Kidney epithelial cell (primary cell): ENCODE data around the gene TEKT5. TPM values are rescaled to one million over a fixed set of nuclear protein-coding genes. Genes with fewer than 3 reads are reported as not detected.
"Not testable (repeated sequence)": the region's sequence is repeated elsewhere in the genome, so short reads cannot be mapped to it uniquely, and the experiment has no call there.

Experiments
- DNase-seq: peaks from one replicate; pipeline ENCODE4 v3.0.0-alpha.2; 2010; ENCODE audit warnings: low read depth
- H3K27me3 ChIP-seq: 2 replicates; pipeline ENCODE4 v1.6.0; 2011; ENCODE audit warnings: low read length; ENCODE audit not compliant: control insufficient read depth, insufficient read depth
- H3K36me3 ChIP-seq: 2 replicates; pipeline ENCODE4 v1.5.1; 2011; ENCODE audit warnings: low read length; ENCODE audit not compliant: control insufficient read depth, insufficient read depth
- H3K4me3 ChIP-seq: 2 replicates; pipeline ENCODE4 v1.5.1; 2011; ENCODE audit warnings: low read depth, mild to moderate bottlenecking, control low read depth, low read length
- total RNA-seq: library from RNA; depleted of rRNA; stranded (reverse); fragments of >200 nt; gene quantifications from 2 replicates; pipeline ENCODE4 v1.2.3, GENCODE V29; 2015
- TF ChIP-seq, protein P1 (sequence below): IDR thresholded peaks from 2 replicates; pipeline ENCODE4 v1.5.1; 2011; ENCODE audit warnings: mild to moderate bottlenecking, moderate library complexity, low read length, control low read depth, inconsistent platforms; ENCODE audit not compliant: insufficient read depth, poor library complexity, severe bottlenecking

TEKT5 gene
- 0.04 and 0.27 TPM in 2 replicates for total RNA-seq

DNA sequence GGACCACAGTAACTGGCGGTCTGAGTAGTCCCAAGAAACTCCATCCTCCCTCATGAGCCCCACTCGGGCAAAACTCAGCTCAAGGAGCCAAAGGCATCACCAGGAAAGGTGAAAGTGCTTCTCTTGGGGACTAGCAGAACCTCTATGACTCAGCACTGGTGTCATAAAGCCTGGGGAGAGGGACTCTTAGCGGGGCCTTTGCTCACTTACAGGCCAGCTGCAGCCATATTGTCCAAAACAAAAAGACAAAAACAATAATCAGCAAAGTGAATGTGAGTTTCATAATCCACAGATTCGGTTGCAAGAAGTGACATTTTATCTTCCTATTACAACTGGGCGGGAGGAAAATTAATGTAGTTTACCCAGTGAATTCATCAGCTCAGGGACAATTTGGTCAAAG is at the start of gene TEKT5:
TSS of gene TEKT5 (minus strand) at position 101 of the 400 bp plus-strand sequence. CDS start at position 44, 57 bp downstream.
- Histone ChIP-seq H3K27me3 (no peaks in the 10 kb centered on the region), H3K4me3 (no peak within 1 kb of the TSS), H3K36me3 (no peaks in the 10 kb centered on the region)
- TF ChIP-seq, protein P1, sequence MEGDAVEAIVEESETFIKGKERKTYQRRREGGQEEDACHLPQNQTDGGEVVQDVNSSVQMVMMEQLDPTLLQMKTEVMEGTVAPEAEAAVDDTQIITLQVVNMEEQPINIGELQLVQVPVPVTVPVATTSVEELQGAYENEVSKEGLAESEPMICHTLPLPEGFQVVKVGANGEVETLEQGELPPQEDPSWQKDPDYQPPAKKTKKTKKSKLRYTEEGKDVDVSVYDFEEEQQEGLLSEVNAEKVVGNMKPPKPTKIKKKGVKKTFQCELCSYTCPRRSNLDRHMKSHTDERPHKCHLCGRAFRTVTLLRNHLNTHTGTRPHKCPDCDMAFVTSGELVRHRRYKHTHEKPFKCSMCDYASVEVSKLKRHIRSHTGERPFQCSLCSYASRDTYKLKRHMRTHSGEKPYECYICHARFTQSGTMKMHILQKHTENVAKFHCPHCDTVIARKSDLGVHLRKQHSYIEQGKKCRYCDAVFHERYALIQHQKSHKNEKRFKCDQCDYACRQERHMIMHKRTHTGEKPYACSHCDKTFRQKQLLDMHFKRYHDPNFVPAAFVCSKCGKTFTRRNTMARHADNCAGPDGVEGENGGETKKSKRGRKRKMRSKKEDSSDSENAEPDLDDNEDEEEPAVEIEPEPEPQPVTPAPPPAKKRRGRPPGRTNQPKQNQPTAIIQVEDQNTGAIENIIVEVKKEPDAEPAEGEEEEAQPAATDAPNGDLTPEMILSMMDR = no peak
- no peak for DNase-seq

DNA sequence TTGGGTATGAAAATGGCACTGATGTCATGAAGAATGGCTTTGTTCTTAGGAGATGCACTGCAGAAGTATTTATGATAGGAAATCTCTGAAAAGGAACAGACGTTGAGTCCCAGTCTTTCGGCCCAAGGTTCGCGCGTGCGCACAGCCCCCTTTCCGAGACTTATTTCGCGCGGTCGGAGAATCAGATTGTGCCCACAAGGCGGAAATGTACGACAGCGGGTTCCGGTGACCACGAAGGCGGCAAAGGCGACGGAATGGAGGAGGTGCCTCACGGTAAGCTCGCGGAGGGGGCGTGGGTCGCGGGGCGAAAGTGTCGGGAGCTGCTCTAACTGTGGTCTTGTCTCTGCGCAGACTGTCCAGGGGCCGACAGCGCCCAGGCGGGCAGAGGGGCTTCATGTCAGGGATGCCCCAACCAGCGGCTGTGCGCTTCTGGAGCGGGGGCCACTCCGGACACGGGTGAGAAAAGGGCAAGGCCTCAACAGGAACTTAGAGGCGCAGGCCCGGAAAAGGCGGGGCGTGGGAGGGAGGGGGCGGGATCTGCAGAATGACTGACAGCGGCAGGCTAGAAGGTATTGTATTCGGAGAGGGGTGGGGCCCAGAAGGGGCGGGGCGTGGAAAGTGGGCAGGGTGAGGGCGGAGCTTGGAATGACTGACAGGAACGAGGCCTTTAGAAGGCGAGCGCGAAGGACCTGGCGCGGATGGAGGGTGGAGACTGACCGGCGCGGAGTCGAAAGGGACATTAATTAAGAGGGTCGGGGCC is 49.1 kb upstream of the TEKT5 start, which contains the start of gene NUBP1:
TSS of gene NUBP1 (plus strand) at position 233 of the 760 bp plus-strand sequence. CDS start at position 255, 22 bp downstream.
- Histone ChIP-seq H3K36me3 (no peaks in the 10 kb centered on the region), H3K27me3 (no peaks in the 10 kb centered on the region), H3K4me3 (peak within 1 kb of the TSS; percentile 74)
- TF ChIP-seq, protein P1 = no peak
- DNase-seq = peak; percentile 89

DNA sequence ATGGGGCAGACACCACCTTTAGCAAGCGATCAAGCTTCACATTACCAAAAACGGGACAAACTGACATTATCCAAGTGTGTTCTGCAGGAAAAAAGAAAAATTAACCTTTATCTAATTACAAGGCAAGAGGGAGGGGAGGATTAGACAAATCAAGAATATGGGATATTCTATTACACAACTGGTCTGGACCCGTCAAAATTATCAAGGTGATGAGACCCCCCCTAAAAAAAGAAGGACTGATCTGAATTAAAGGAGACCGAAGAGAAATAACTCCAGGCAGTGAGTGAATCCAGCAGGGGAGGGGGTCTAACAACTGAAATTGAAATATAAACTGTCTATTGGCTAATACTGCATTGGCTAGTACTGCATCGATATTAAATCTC is 48.5 kb upstream of the TEKT5 start:
- TF ChIP-seq, protein P1 = no peak
- DNase-seq = no peak
- Histone ChIP-seq H3K36me3 (no peaks in the 10 kb centered on the region), H3K4me3 (peak overlapping the region; percentile 74), H3K27me3 (no peaks in the 10 kb centered on the region)

DNA sequence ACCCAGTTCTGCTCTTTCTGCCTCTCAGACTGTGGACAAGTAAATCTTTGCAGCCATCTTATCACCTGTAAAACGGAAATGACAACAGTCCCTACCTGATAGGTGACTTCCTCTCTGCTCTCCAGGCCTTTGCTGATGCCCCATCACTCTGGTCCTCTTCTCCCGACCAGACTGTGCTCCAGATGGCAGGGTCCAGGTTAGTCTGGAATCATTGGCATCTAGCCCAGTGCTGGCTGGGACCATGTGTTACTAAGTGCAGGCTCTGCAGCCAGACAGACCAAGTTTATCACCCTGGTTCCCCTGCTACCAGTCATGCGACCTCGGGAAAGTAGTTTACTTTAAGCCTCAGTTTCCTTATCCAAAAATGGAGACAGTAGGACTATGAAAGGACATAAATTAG is 47.1 kb upstream of the TEKT5 start:
- Histone ChIP-seq H3K36me3 (no peaks in the 10 kb centered on the region), H3K4me3 (no peak overlapping the region), H3K27me3 (no peaks in the 10 kb centered on the region)
- DNase-seq = no peak
- TF ChIP-seq, protein P1 = no peak

DNA sequence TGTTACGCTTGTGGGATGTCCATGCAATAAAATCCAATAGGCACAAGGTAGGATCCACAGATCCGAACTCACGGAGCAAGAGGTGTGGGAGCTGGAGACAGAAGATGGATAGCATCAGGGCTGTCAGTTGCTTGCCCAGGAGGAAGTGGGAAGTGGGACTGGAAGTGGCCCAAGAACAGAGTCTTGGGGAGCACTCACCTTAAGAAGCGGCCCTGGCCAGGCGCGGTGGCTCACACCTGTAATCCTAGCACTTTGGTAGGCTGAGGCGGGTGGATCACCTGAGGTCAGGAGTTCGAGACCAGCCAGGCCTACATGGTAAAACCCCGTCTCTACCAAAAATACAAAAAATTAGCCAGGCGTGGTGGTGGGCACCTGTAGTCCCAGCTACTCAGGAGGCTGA is 46.5 kb upstream of the TEKT5 start:
- not testable (repeated sequence) for H3K4me3 ChIP-seq, DNase-seq, H3K27me3 ChIP-seq, H3K36me3 ChIP-seq

DNA sequence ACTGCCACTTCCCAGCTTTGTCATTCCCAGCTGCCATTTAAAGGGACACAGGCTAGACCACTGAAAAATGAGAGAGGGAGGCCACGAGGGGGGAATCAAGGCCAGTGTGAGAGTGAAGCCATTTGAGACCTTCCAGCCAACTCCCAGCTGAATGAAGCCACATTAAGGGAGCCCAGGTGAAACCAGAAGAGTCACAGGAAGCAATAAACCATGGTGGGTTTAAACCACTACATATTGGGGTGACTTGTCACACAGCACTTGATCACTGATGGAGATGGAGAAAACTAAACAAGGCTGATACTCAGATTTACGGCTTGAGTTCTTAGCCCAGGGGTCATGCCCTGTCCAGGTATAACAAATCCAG is 46.1 kb upstream of the TEKT5 start:
- no peaks in the 10 kb centered on the region for H3K27me3 ChIP-seq
- H3K36me3 ChIP-seq = no peaks in the 10 kb centered on the region
- no peak overlapping the region for H3K4me3 ChIP-seq
- DNase-seq = no peak
- TF ChIP-seq, protein P1 = no peak
